Measurements from ENCODE around the gene ZNF837. TPM values are rescaled to one million over a fixed set of nuclear protein-coding genes. Genes with fewer than 3 reads are reported as not detected.

The ZNF837 gene
- total RNA-seq, 3 donors from 2014 or later = 1.3 to 6.6 (median 2.3) TPM

DNA sequence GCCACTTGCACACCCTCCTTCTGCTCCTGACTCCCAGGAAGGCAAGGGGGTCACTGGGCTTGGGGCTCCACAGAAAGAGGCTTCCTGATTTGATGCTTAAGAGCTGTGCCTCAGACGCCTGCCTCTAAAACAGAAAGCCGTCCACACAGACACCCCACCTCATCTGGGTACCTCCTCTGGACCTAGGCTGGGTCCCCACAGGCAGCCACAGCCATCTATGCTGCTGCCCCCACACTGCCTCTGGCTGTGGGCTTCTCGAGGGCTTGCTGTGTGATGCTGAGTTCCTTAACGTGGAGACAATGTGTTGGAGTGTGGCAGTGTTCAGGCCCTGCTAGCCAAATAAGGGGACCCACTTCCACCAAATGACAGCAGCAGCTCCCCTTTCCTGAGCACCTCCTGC, 62.5 kb downstream of the ZNF837 start:
- no peaks in the 10 kb centered on the region for H3K9me3 ChIP-seq
- H3K4me3 ChIP-seq = no peak overlapping the region
- H3K27me3 ChIP-seq = no peaks in the 10 kb centered on the region
- TF ChIP-seq POLR2AphosphoS5 (IDR thresholded peaks at IDR 0.05) (no peak), POLR2A (IDR thresholded peaks at IDR 0.05) (no peak)
- TF ChIP-seq, protein P1, sequence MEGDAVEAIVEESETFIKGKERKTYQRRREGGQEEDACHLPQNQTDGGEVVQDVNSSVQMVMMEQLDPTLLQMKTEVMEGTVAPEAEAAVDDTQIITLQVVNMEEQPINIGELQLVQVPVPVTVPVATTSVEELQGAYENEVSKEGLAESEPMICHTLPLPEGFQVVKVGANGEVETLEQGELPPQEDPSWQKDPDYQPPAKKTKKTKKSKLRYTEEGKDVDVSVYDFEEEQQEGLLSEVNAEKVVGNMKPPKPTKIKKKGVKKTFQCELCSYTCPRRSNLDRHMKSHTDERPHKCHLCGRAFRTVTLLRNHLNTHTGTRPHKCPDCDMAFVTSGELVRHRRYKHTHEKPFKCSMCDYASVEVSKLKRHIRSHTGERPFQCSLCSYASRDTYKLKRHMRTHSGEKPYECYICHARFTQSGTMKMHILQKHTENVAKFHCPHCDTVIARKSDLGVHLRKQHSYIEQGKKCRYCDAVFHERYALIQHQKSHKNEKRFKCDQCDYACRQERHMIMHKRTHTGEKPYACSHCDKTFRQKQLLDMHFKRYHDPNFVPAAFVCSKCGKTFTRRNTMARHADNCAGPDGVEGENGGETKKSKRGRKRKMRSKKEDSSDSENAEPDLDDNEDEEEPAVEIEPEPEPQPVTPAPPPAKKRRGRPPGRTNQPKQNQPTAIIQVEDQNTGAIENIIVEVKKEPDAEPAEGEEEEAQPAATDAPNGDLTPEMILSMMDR (IDR thresholded peaks at IDR 0.05) = no peak
- DNase-seq (ENCODE audit: low spot score in 2 of 2) = no peak
- no peaks in the 10 kb centered on the region for H3K4me1 ChIP-seq
- peaks cover 7% of the 10 kb centered on the region for H3K36me3 ChIP-seq
- intact Hi-C loops (cut with DNase I; ENCODE audit: low total_unique reads) = no loop called here
- H3K27ac ChIP-seq = no peak overlapping the region

Other genes with a start within 250 kb of the ZNF837 start
- gene ZNF329, start 230.2 kb downstream of the ZNF837 start, total RNA-seq = 10 to 100 TPM in 2 of 3 donors, 1 to 10 TPM in 1; 6.9 to 20.8 (median 13.8) TPM
- gene ZNF274, start 198.0 kb downstream of the ZNF837 start, total RNA-seq = 10 to 100 TPM; 21.9 to 46.5 (median 39.0) TPM
- gene ZNF544, start 152.1 kb downstream of the ZNF837 start, total RNA-seq = 10 to 100 TPM; 10.1 to 70.2 (median 36.1) TPM
- 10 to 100 TPM in 1 of 3 donors, 1 to 10 TPM in 2; 4.2 to 10.8 (median 9.2) TPM for gene ZNF8, start 102.1 kb downstream of the ZNF837 start, total RNA-seq
- 10 to 100 TPM; 44.3 to 72.7 (median 60.0) TPM for gene ERVK3-1, start 75.7 kb downstream of the ZNF837 start, total RNA-seq
- 1 to 10 TPM; 2.6 to 3.8 (median 3.6) TPM for gene ZSCAN22, start 54.0 kb downstream of the ZNF837 start, total RNA-seq
- 10 to 100 TPM; 40.6 to 42.7 (median 42.6) TPM for gene A1BG, start 27.5 kb downstream of the ZNF837 start, total RNA-seq
- 1 to 10 TPM in 2 of 3 donors, under 1 TPM in 1; 0.80 to 5.3 (median 3.6) TPM for gene ZNF497, start 18.3 kb downstream of the ZNF837 start, total RNA-seq
- gene RPS5, start 6.2 kb upstream of the ZNF837 start, total RNA-seq = 1,000 to 10,000 TPM; 1,794 to 2,659 (median 2,022) TPM
- 1 to 10 TPM in 1 of 3 donors, not detected in 2; 2.9 TPM for gene RNF225, start 14.6 kb upstream of the ZNF837 start, total RNA-seq
- 10 to 100 TPM; 13.6 to 16.1 (median 15.8) TPM for gene ZNF584, start 27.6 kb upstream of the ZNF837 start, total RNA-seq
- gene ZNF132, start 59.1 kb upstream of the ZNF837 start, total RNA-seq = 10 to 100 TPM in 1 of 3 donors, 1 to 10 TPM in 2; 3.5 to 13.3 (median 6.2) TPM
- gene ZNF324B, start 70.6 kb upstream of the ZNF837 start, total RNA-seq = 1 to 10 TPM; 6.1 to 9.1 (median 7.2) TPM
- 10 to 100 TPM in 2 of 3 donors, 1 to 10 TPM in 1; 9.0 to 30.9 (median 24.3) TPM for gene ZNF324, start 86.0 kb upstream of the ZNF837 start, total RNA-seq
- 10 to 100 TPM; 10.2 to 23.4 (median 20.0) TPM for gene ZNF446, start 95.3 kb upstream of the ZNF837 start, total RNA-seq
- 10 to 100 TPM in 2 of 3 donors, 1 to 10 TPM in 1; 4.7 to 18.0 (median 10.7) TPM for gene SLC27A5, start 131.0 kb upstream of the ZNF837 start, total RNA-seq
- 1 to 10 TPM; 8.2 to 9.2 (median 8.6) TPM for gene ZBTB45, start 138.8 kb upstream of the ZNF837 start, total RNA-seq
- gene TRIM28, start 163.0 kb upstream of the ZNF837 start, total RNA-seq = 100 to 1,000 TPM; 110 to 190 (median 173) TPM
- 100 to 1,000 TPM in 1 of 3 donors, 10 to 100 TPM in 2; 74.6 to 157 (median 92.8) TPM for gene CHMP2A, start 174.1 kb upstream of the ZNF837 start, total RNA-seq
- 10 to 100 TPM; 19.0 to 21.3 (median 19.3) TPM for gene UBE2M, start 177.6 kb upstream of the ZNF837 start, total RNA-seq
- gene MZF1, start 192.3 kb upstream of the ZNF837 start, total RNA-seq = 10 to 100 TPM; 18.7 to 43.0 (median 30.2) TPM

Data from breast epithelium (tissue), 4 donors.